Esophagus muscularis mucosa (tissue), 4 donors: ENCODE results near the gene SUV39H1.

Source experiments
- EP300 ChIP-seq: sonication (generic); formaldehyde crosslinking; IDR thresholded peaks from one replicate; pipeline ENCODE4 v1.6.1; 2017; ENCODE audit warnings: antibody characterized with exemption
- POLR2A ChIP-seq: fragments of 450-650 bp; IDR thresholded peaks from one replicate; pipeline ENCODE4 v1.6.1; 2017; ENCODE audit warnings: antibody characterized with exemption, moderate library complexity, mild to moderate bottlenecking, low read depth
- TF ChIP-seq, protein P1 (sequence below), 3 experiments: fragments of 200-600 bp in 2 of 3; fragments of 450-650 bp in 1 of 3; sonication (generic) in 2 of 3; IDR thresholded peaks; one replicate each; pipeline ENCODE4 v1.5.1; 2017 to 2019; ENCODE audit warnings: antibody characterized with exemption in 3 of 3, mild to moderate bottlenecking in 2 of 3, moderate library complexity in 1 of 3

- TF ChIP-seq, protein P1, sequence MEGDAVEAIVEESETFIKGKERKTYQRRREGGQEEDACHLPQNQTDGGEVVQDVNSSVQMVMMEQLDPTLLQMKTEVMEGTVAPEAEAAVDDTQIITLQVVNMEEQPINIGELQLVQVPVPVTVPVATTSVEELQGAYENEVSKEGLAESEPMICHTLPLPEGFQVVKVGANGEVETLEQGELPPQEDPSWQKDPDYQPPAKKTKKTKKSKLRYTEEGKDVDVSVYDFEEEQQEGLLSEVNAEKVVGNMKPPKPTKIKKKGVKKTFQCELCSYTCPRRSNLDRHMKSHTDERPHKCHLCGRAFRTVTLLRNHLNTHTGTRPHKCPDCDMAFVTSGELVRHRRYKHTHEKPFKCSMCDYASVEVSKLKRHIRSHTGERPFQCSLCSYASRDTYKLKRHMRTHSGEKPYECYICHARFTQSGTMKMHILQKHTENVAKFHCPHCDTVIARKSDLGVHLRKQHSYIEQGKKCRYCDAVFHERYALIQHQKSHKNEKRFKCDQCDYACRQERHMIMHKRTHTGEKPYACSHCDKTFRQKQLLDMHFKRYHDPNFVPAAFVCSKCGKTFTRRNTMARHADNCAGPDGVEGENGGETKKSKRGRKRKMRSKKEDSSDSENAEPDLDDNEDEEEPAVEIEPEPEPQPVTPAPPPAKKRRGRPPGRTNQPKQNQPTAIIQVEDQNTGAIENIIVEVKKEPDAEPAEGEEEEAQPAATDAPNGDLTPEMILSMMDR (IDR thresholded peaks at IDR 0.05), result no peak
- TF ChIP-seq EP300 (no peak), POLR2A (no peak)
These were observed 48.7 kb downstream of the SUV39H1 start for GRCh38 chrX:48745222-48745621.
